GM19468 (cell line): Measurements from ENCODE around the gene SMIM9.

ENCODE experiments used
- ATAC-seq: cut with Tn5 transposase; IDR thresholded peaks from one replicate; pipeline ENCODE4 v1.9.1; 2021; ENCODE audit warnings: mild to moderate bottlenecking, moderate library complexity, moderate number of reproducible peaks; ENCODE audit not compliant: unreplicated experiment; ENCODE audit errors: extremely low read depth

SMIM9 gene

DNA sequence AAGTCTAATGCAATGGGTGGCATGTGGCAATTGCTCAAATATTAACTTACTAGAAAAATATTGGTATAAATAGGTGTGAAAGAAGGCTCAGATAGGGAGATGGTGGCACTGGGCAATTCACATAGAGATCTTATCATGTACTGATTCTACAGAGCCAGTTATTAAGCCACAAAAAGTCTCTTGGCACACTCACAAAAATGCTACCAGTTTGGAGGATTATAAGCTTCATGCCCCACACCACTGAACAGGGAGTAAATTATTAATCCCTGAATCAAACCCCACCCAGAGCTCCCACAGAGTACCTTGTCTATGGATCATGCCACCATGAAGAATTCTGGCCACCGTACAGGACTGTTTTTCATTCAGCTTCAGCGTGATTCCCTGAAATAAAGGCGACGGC is 43.0 kb downstream of the SMIM9 start:
- no peak for ATAC-seq

- no peak for ATAC-seq
Observed at GRCh38 chrX:154785716-154786115, 48.7 kb downstream of the SMIM9 start.

GRCh38 chrX:154784149-154784995 is 50.1 kb downstream of the SMIM9 start:
- ATAC-seq, result no peak

GRCh38 chrX:154780968-154781367 is 53.5 kb downstream of the SMIM9 start:
- ATAC-seq, result no peak

DNA sequence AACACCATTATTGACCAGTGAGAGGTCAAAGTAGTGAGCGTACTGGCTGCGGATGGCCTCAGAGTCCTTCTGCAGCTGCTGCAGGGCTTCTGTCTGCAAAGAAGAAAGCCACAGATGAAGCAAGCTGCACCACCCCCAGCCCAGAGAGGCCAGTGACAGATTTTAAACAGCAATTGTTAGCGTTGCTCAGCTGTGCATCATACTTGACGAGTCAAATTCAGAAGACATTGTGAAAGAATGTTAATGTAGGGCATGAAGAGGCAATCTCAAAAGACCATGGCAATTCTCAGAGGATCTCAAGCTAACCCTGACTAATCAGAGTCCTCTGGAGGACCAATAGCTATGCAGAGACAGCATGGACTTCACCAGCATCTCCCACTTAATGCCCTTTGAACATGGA is 55.2 kb downstream of the SMIM9 start:
- ATAC-seq, result no peak

DNA sequence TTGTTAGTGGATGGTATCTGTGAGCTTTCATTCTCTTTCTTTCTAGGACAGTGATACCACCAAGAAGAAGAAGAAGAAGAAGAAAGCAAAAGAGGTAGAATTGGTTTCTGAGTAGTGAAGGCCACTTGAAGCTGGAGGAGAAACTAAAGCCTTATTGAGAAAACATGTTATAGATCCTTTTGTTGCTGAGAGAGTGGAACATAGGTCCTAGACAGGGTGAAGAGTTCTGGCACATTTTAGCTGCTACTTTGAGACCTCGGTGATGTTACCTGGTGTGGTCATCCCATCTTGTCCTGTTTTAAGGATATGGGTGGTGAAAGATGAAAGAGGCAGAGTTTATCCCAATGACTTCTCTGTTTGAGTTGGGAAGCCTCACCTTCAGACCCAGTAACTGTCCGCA is 57.7 kb downstream of the SMIM9 start:
- no peak for ATAC-seq

DNA sequence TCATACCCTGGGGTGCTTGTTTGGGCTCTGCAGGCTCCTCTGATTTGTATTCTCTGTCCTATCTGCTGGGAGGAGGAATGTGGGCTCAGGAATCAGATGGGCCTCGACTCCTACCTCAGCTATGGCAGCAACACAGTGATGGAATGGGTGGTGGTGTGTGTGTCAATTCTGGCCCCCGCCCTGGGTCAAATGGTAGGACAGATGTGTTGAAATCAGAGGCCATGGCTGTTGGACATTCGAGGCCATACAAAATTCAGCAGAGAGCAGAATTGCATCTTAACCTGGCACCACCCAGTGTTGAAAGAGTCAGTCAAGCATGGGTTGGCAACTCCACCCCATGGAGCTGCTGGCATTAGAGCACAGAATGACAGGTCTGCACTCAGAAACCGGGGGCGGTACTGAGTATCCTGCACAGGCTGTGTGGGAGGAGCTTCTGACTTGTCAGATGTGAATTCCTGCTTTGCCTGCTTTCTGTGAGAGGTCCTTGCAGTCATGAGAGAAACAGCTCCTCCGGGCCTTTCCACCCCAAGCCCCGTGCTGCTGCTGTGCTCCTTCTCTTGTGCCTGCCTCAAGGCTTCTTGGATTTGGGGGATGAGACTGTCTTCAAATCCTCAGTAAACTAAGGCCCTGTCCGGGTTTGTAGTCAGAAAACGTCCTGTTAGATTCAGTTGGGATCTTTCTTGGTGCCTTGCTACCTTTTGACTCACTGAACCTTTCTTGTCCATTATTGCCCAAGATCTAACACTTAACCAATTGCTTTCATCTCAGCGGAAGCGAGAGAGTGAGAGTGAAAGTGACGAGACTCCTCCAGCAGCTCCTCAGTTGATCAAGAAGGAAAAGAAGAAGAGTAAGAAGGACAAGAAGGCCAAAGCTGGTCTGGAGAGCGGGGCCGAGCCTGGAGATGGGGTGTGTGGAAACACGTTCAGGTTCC is 58.8 kb downstream of the SMIM9 start:
- no peak for ATAC-seq

GRCh38 chrX:154774622-154775021 is 59.8 kb downstream of the SMIM9 start:
- no peak for ATAC-seq
